ENCODE results near the gene SGCD.
"Not testable (repeated sequence)": the region's sequence is repeated elsewhere in the genome, so short reads cannot be mapped to it uniquely, and the experiment has no call there.

SGCD gene

DNA sequence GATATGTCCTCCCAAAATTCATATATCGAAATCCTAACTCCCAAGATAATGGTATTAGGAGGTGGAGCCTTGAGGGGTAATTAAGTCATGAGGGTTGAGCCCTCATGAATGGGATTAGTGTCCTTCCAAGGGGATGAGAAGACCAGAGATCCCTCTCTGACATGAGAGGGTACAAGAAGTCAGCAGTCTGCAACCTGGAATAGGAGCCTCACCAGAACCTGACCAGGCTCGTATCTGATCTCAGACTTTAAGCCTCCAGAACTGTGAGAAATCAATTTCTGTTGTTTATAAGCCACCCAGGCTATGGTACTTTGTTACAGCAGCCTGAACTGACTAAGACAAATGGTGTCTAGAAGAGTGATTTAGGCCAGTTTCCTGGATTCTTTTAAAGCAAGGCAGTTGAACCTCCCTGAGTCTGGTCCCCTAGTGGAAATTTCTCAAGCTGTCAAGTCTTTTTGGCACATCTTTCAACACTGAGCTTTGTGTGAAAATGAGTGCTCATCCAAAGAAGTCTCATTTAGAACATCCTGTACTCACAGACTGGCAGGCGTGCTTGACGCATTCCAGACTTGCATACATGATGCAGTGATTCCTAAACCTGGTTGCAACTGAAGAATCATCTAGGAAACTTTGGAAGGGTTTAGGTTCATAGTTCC is 268.3 kb downstream of the SGCD start:
- no peak for DNase-seq (ENCODE audit: low read depth, low spot score)
- no peak for TF ChIP-seq CTCF (IDR thresholded peaks at IDR 0.05; ENCODE audit: low read depth, low read length)
- in situ Hi-C loops (cut with HindIII; ENCODE audit: low sequenced_read_pairs): no loop called here
- no peak overlapping the region for H3K4me3 ChIP-seq (ENCODE audit: low read depth, low read length)

GRCh38 chr5:156597276-156597675 is 270.3 kb downstream of the SGCD start:
- no peak for DNase-seq (ENCODE audit: low read depth, low spot score)
- in situ Hi-C loops (cut with HindIII; ENCODE audit: low sequenced_read_pairs): no loop called here
- H3K4me3 ChIP-seq (ENCODE audit: low read depth, low read length): no peak overlapping the region
- no peak for TF ChIP-seq CTCF (IDR thresholded peaks at IDR 0.05; ENCODE audit: low read depth, low read length)

- H3K4me3 ChIP-seq (ENCODE audit: low read depth, low read length): no peak overlapping the region
- in situ Hi-C loops (cut with HindIII; ENCODE audit: low sequenced_read_pairs): no loop called here
- no peak for TF ChIP-seq CTCF (IDR thresholded peaks at IDR 0.05; ENCODE audit: low read depth, low read length)
- no peak for DNase-seq (ENCODE audit: low read depth, low spot score)
Measured at GRCh38 chr5:156598964-156599363, 272.0 kb downstream of the SGCD start.

DNA sequence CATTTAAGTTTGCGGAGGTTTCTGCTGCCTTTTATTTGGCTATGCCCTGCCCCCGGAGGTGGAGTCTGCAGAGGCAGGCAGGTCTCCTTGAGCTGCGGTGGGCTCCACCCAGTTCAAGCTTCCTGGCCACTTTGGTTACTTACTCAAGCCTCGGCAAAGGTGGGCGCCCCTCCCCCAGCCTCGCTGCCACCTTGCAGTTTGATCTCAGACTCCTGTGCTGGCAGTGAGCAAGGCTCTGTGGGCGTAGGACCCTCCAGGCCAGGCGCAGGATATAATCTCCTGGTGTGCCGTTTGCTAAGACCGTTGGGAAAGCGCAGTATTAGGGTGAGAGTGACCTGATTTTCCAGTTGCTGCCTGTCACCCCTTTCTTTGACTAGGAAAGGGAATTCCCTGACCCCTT is 283.6 kb downstream of the SGCD start:
- DNase-seq (ENCODE audit: low read depth, low spot score); in situ Hi-C loops (cut with HindIII; ENCODE audit: low sequenced_read_pairs); H3K4me3 ChIP-seq (ENCODE audit: low read depth, low read length): not testable (repeated sequence)

DNA sequence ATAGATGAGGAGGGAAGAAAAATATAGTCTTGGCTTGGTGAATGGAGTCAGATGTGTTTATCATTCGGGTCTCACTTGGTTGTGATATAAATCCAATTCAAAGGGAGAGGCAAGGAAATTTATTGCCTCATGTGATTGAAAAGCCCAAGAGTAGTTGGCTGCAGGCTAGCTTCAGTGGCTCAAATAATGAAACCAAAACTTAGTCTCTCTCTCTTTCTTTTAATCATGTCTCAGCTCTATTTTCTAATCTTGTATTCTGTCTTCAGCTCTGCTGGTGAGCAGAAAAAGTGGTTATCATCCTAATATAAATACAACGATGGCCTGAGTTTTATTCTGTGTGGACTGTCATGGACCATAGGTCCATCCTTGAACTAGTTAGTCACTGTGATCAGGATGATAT is 288.9 kb downstream of the SGCD start:
- DNase-seq (ENCODE audit: low read depth, low spot score): no peak
- in situ Hi-C loops (cut with HindIII; ENCODE audit: low sequenced_read_pairs): no loop called here
- no peak overlapping the region for H3K4me3 ChIP-seq (ENCODE audit: low read depth, low read length)
- TF ChIP-seq CTCF (IDR thresholded peaks at IDR 0.05; ENCODE audit: low read depth, low read length): no peak

- no peak for DNase-seq (ENCODE audit: low read depth, low spot score)
- TF ChIP-seq CTCF (IDR thresholded peaks at IDR 0.05; ENCODE audit: low read depth, low read length): no peak
- in situ Hi-C loops (cut with HindIII; ENCODE audit: low sequenced_read_pairs): no loop called here
- no peak overlapping the region for H3K4me3 ChIP-seq (ENCODE audit: low read depth, low read length)
Measured at GRCh38 chr5:156617426-156617825, 290.5 kb downstream of the SGCD start.

DNA sequence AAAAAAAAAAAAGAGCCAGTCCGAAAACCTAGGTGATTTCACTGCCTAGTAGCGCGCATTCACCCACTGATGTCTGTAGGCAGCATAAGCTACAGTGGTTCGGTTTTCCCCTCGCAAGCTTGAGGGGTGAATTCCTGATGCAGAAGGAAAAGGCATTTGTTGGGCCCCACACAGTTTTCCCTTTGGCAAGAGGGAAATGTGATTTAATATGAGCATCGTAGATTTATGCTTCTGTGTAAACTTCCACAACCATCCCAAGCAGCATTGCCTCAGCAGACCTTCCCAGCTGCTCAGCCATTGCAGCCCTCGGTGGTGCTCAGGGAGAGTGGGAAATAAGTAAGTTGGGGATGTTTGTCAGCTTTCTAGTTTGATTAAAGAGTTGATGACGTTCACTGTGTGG is 291.6 kb downstream of the SGCD start:
- no peak overlapping the region for H3K4me3 ChIP-seq (ENCODE audit: low read depth, low read length)
- no peak for DNase-seq (ENCODE audit: low read depth, low spot score)
- TF ChIP-seq CTCF (IDR thresholded peaks at IDR 0.05; ENCODE audit: low read depth, low read length): no peak
- in situ Hi-C loops (cut with HindIII; ENCODE audit: low sequenced_read_pairs): no loop called here

Data from astrocyte of the spinal cord (primary cell).